ENCODE measurements around the gene MRPL22.
"Not testable (repeated sequence)": the region's sequence is repeated elsewhere in the genome, so short reads cannot be mapped to it uniquely, and the experiment has no call there.

MRPL22 gene

GRCh38 chr5:154999865-155000264 is 59.0 kb downstream of the MRPL22 start:
- DNase-seq: no peak

DNA sequence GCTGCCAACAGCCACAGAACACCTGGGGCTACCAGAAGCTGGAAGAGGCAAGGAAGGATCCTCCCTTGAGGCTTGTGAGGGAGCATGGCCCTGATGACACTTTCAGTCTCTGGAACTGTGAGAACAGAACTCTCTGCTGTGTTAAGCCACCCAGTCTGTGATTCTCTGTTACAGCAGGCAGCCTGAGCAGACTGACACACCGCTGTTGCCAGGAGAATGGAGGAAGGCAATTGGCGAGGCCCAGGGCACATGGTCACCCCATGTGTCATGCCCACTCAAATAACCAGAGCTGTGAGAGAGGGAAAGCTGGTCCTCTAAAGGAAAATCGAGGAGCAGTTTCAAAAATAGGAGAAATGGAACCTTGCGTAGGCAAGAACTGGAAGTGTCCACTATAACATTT is 60.6 kb downstream of the MRPL22 start:
- DNase-seq: no peak

DNA sequence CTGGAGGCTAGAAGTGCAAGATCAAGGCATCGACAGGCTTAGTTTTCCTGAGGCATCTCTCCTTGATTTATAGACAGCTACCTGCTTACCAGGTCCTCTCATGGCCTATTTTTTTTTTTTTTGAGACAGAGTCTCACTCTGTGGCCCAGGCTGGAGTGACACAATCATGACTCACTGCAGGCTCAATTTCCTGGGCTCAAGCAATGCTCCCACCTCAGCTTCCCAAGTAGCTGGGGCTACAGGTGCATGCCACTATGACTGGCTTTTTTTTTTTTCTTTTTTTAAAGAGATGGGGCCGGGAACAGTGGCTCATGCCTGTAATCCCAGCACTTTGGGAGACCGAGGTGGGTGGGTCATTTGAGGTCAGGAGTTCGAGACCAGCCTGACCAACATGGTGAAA is 61.8 kb downstream of the MRPL22 start:
- not testable (repeated sequence) for DNase-seq

GRCh38 chr5:155004138-155004744 is 63.4 kb downstream of the MRPL22 start:
- DNase-seq: peak; percentile 23

DNA sequence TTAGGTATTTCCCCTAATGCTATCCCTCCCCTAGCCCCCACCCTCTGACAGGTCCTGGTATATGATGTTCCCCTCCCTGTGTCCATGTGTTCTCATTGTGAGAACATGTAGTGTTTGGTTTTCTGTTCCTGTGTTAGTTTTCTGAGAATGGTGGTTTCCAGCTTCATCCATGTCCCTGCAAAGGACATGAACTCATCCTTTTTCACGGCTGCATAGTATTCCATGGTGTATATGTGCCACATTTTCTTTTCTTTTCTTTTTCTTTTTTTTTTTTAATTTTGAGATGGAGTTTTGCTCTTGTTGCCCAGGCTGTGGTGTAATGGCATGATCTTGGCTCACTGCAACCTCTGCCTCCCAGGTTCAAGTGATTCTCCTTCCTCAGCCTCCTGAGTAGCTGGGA is 65.4 kb downstream of the MRPL22 start:
- DNase-seq: not testable (repeated sequence)

DNA sequence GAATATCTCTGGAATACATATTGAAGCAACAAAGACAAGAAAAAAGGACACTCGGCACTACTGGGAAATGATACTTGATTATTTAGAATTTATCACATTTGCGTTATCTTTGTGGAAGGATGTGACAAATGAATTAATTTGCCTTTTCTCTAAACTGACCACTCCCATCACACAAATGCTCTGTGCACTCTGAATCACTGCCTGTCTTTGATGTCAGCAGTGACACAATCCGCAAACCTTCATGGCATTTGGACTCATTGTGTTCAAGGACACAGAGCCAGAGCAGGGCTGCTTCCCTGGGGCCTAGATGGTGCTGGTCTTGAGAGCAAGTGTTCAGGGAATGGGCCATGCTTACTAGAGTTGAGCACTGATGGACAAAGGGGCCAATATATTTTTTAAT is 67.8 kb downstream of the MRPL22 start:
- no peak for DNase-seq

GRCh38 chr5:155010881-155011280 is 70.0 kb downstream of the MRPL22 start:
- no peak for DNase-seq

DNA sequence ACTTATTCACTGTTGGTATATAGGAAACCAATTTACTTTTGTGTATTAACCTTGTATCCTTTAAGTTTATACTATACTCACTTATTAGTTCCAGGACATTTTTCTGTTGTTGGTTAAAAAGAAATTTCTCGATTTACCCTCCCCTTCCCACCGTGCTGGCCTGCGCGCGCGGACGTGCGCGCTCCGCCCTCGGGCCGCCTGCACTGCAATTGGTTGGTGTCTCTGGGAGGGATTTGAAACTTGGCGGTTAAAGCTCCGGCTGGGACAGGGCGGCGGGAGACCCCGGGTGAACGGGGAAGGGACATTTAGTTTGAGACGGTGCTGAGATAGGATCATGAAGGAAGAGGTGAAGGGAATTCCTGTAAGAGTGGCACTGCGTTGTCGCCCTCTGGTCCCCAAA is 72.7 kb downstream of the MRPL22 start, which contains the start of gene KIF4B:
KIF4B (plus strand) TSS at position 230 of the 400 bp plus-strand sequence; CDS start at position 335, 105 bp downstream.
- DNase-seq: no peak

- no peak for DNase-seq
These were observed 74.4 kb downstream of the MRPL22 start for GRCh38 chr5:155015239-155015638.

GRCh38 chr5:155017610-155018009 is 76.7 kb downstream of the MRPL22 start:
- no peak for DNase-seq

Measured in CD4-positive, alpha-beta T cell treated with Interleukin-17A for 4 hours (primary cell).